ENCODE results near the gene STRBP. TPM values are rescaled to one million over a fixed set of nuclear protein-coding genes. Genes with fewer than 3 reads are reported as not detected.

The STRBP gene
- 65.9 to 67.1 TPM (median 66.9 TPM) in 3 replicates for total RNA-seq

DNA sequence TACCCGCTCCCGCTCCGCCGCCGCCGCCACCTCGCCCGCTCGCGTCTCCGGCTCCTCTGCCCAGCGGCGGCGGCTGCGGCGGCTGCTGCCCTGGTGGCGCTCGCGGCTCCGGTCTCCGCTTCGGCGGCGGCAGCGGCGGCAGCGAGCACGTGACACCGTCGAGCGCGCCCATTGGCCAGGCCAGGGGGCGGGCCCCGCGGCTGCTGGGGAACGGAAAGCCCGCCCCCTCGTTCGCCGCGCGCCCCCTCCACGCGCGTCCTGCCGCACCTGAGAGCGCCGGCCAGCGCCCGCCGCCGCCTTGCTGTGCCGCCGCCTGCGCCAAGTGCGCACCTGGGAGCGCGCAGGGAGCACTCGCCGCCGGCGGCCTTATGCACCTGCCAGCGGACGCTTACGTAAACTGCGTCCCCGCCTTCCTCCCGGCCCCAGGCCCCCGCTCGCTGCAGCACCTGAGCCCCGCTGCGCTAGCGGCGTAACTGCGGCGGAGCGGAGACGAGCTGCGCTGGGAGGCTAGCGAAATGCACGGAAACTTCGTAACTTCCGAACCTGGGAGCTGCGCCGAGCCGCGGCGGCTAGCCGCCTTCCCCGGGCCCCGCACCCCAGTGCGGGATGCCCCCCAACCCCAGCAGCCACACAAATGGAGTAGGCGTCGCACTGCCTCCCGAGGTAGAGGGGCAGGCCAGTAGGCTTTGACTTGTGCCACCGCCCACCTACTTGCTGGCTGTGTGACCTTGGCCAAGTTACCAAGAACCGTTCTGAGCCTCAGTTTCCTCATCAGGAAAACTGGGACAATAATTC, at the start of gene STRBP:
STRBP (minus strand) TSS at position 122 of the 795 bp plus-strand sequence. CDS start 84,452 bp downstream, outside the sequence.
- TF ChIP-seq CTCF (IDR thresholded peaks at IDR 0.05; ENCODE audit: unreplicated experiment) = no peak
- H3K4me1 Mint-ChIP-seq = peaks cover 21% of the 10 kb centered on the region
- H3K4me3 Mint-ChIP-seq = peak within 1 kb of the TSS; percentile 69
- H3K9me3 Mint-ChIP-seq = no peaks in the 10 kb centered on the region
- H3K36me3 Mint-ChIP-seq = no peaks in the 10 kb centered on the region
- H3K27me3 Mint-ChIP-seq (ENCODE audit: low read depth) = peaks cover 44% of the 10 kb centered on the region
- H3K27ac Mint-ChIP-seq = no peak within 1 kb of the TSS
- DNase-seq (ENCODE audit: low spot score in 2 of 2, unreplicated experiment in 2 of 2) = peak; percentile 93 to 96

- Mint-ChIP-seq H3K4me1 (peaks cover 34% of the 10 kb centered on the region), H3K9me3 (no peaks in the 10 kb centered on the region), H3K36me3 (no peaks in the 10 kb centered on the region), H3K4me3 (no peak overlapping the region), H3K27me3 (ENCODE audit: low read depth) (no peaks in the 10 kb centered on the region), H3K27ac (no peak overlapping the region)
- no peak for TF ChIP-seq CTCF (IDR thresholded peaks at IDR 0.05; ENCODE audit: unreplicated experiment)
- DNase-seq (ENCODE audit: low spot score in 2 of 2, unreplicated experiment in 2 of 2) = no peak
Measured at GRCh38 chr9:123316053-123316718, 47.8 kb upstream of the STRBP start.

GRCh38 chr9:123315635-123316034, 47.2 kb upstream of the STRBP start:
- Mint-ChIP-seq H3K27me3 (ENCODE audit: low read depth) (no peaks in the 10 kb centered on the region), H3K27ac (no peak overlapping the region), H3K9me3 (no peaks in the 10 kb centered on the region), H3K36me3 (no peaks in the 10 kb centered on the region), H3K4me3 (no peak overlapping the region), H3K4me1 (peaks cover 39% of the 10 kb centered on the region)
- DNase-seq (ENCODE audit: low spot score in 2 of 2, unreplicated experiment in 2 of 2) = no peak
- no peak for TF ChIP-seq CTCF (IDR thresholded peaks at IDR 0.05; ENCODE audit: unreplicated experiment)

- no peaks in the 10 kb centered on the region for H3K27me3 Mint-ChIP-seq (ENCODE audit: low read depth)
- no peak for DNase-seq (ENCODE audit: low spot score in 2 of 2, unreplicated experiment in 2 of 2)
- no peaks in the 10 kb centered on the region for H3K36me3 Mint-ChIP-seq
- H3K27ac Mint-ChIP-seq = no peak overlapping the region
- TF ChIP-seq CTCF (IDR thresholded peaks at IDR 0.05; ENCODE audit: unreplicated experiment) = no peak
- H3K4me3 Mint-ChIP-seq = no peak overlapping the region
- H3K9me3 Mint-ChIP-seq = no peaks in the 10 kb centered on the region
- H3K4me1 Mint-ChIP-seq = peaks cover 34% of the 10 kb centered on the region
Measured at GRCh38 chr9:123314617-123315016, 46.2 kb upstream of the STRBP start.

- TF ChIP-seq CTCF (IDR thresholded peaks at IDR 0.05; ENCODE audit: unreplicated experiment) = no peak
- H3K4me3 Mint-ChIP-seq = no peak overlapping the region
- no peaks in the 10 kb centered on the region for H3K9me3 Mint-ChIP-seq
- peak overlapping the region; percentile 45 for H3K27ac Mint-ChIP-seq
- no peaks in the 10 kb centered on the region for H3K36me3 Mint-ChIP-seq
- no peak for DNase-seq (ENCODE audit: low spot score in 2 of 2, unreplicated experiment in 2 of 2)
- H3K27me3 Mint-ChIP-seq (ENCODE audit: low read depth) = no peaks in the 10 kb centered on the region
- H3K4me1 Mint-ChIP-seq = peaks cover 16% of the 10 kb centered on the region
Measured at GRCh38 chr9:123312306-123312877, 44.0 kb upstream of the STRBP start.
